HepG2 (cell line): Measurements from ENCODE around the gene PRPSAP1. TPM values are rescaled to one million over a fixed set of nuclear protein-coding genes. Genes with fewer than 3 reads are reported as not detected.

Experiments used
- KAT7 ChIP-seq: IDR thresholded peaks from 2 replicates; pipeline ENCODE4 v1.6.1; 2018; ENCODE audit warnings: borderline replicate concordance, missing compliant biosample characterization
- KIAA2018 ChIP-seq: sonication (generic); formaldehyde crosslinking; IDR thresholded peaks from 2 replicates; pipeline ENCODE4 v1.5.0; 2020; ENCODE audit warnings: mild to moderate bottlenecking, missing genetic modification reagents, borderline replicate concordance
- NFE2 ChIP-seq: sonication (generic); formaldehyde crosslinking; IDR thresholded peaks from 2 replicates; pipeline ENCODE4 v1.4.0; 2020; ENCODE audit warnings: missing genetic modification reagents
- POLR2G ChIP-seq: fragments of 200-400 bp; formaldehyde crosslinking; IDR thresholded peaks from 2 replicates; pipeline ENCODE4 v1.6.1; 2018; ENCODE audit warnings: mild to moderate bottlenecking, low read depth, low read length, moderate library complexity
- RFX1 ChIP-seq: fragments of 450-650 bp; IDR thresholded peaks from 2 replicates; pipeline ENCODE4 v1.6.1; 2017
- SETDB1 ChIP-seq: sonication (generic); formaldehyde crosslinking; IDR thresholded peaks from 2 replicates; pipeline ENCODE4 v1.5.1; 2020; ENCODE audit warnings: missing genetic modification reagents, mild to moderate bottlenecking, borderline replicate concordance
- TGIF2 ChIP-seq: IDR thresholded peaks from 2 replicates; pipeline ENCODE4 v1.6.1; 2016; ENCODE audit warnings: control low read depth, missing compliant biosample characterization
- ZNF142 ChIP-seq: sonication (generic); formaldehyde crosslinking; IDR thresholded peaks from 2 replicates; pipeline ENCODE4 v1.4.0; 2020; ENCODE audit warnings: missing genetic modification reagents
- ZNF276 ChIP-seq: sonication (generic); formaldehyde crosslinking; IDR thresholded peaks from 2 replicates; pipeline ENCODE4 v1.4.0; 2020; ENCODE audit warnings: mild to moderate bottlenecking, low read depth, missing genetic modification reagents
- ZNF331 ChIP-seq: sonication (generic); formaldehyde crosslinking; IDR thresholded peaks from 2 replicates; pipeline ENCODE4 v1.4.0; 2020; ENCODE audit warnings: missing genetic modification reagents
- ZNF615 ChIP-seq: sonication (generic); formaldehyde crosslinking; IDR thresholded peaks from 2 replicates; pipeline ENCODE4 v1.5.0; 2020; ENCODE audit warnings: mild to moderate bottlenecking, missing genetic modification reagents, borderline replicate concordance
- ZNF619 ChIP-seq: sonication (generic); formaldehyde crosslinking; IDR thresholded peaks from 2 replicates; pipeline ENCODE4 v1.4.0; 2020; ENCODE audit warnings: mild to moderate bottlenecking, missing genetic modification reagents
- ZNF768 ChIP-seq: sonication (generic); formaldehyde crosslinking; IDR thresholded peaks from 2 replicates; pipeline ENCODE4 v1.4.0; 2020; ENCODE audit warnings: missing genetic modification reagents
- ZNF883 ChIP-seq: sonication (generic); formaldehyde crosslinking; IDR thresholded peaks from 2 replicates; pipeline ENCODE4 v1.5.1; 2020; ENCODE audit warnings: mild to moderate bottlenecking, missing genetic modification reagents; ENCODE audit errors: not compliant biosample characterization
- polyA plus RNA-seq, 8 experiments: library from polyadenylated mRNA; depleted of rRNA in 3 of 8; stranded (reverse) in 7 of 8; unstranded in 1 of 8; fragments of >200 nt; fragmentation: Illumina TruSeq in 4 of 8; extraction: Trizol in 4 of 8; gene quantifications; 2 replicates each; pipeline versions ENCODE4 v1.2.1 to v1.2.3, GENCODE V29; 2011 to 2016; ENCODE audit warnings: low read depth in 4 of 8, missing spikeins in 1 of 8, mixed read lengths in 1 of 8; ENCODE audit not compliant: insufficient read depth in 1 of 8
- total RNA-seq, 5 experiments: library from RNA; depleted of rRNA; stranded (reverse); fragments of >200 nt; fragmentation: Illumina TruSeq; extraction: Trizol; gene quantifications; 2 replicates each; pipeline ENCODE4 v1.2.3, GENCODE V29; 2016; ENCODE audit warnings: low read depth in 1 of 5

PRPSAP1 gene
- total and polyA plus RNA-seq, 2 of the 13 experiments (the other 11 are each of a cell fraction or from before 2014, with no cell fraction given), result 91.1 to 314 TPM

- no peak for TF ChIP-seq KIAA2018
- TF ChIP-seq ZNF142 (CRISPR knock-in tag), result peak; percentile 70; the same call in 1 of the 2 replicates
- TF ChIP-seq ZNF276, result no peak
- TF ChIP-seq NFE2 (CRISPR knock-in tag), result no peak
- no peak for TF ChIP-seq ZNF331 (CRISPR knock-in tag)
- TF ChIP-seq KAT7 (CRISPR knock-in tag), result no peak
- TF ChIP-seq POLR2G, result no peak; the same call in none of the 2 replicates
- TF ChIP-seq TGIF2 (CRISPR knock-in tag), result no peak
- no peak for TF ChIP-seq ZNF883 (CRISPR knock-in tag)
- TF ChIP-seq RFX1, result no peak
- no peak for TF ChIP-seq ZNF768 (CRISPR knock-in tag)
- TF ChIP-seq ZNF615 (CRISPR knock-in tag), result no peak
- TF ChIP-seq SETDB1, result no peak
- no peak for TF ChIP-seq ZNF619 (CRISPR knock-in tag)
Measured at GRCh38 chr17:76379275-76379641, 25.5 kb upstream of the PRPSAP1 start (continued).
